ENCODE measurements around the gene MSRB3. TPM values are rescaled to one million over a fixed set of nuclear protein-coding genes. Genes with fewer than 3 reads are reported as not detected.

Gene MSRB3
- total and polyA plus RNA-seq, 7 experiments from 2014 or later: 0.37 to 1.8 TPM; not detected in 5

DNA sequence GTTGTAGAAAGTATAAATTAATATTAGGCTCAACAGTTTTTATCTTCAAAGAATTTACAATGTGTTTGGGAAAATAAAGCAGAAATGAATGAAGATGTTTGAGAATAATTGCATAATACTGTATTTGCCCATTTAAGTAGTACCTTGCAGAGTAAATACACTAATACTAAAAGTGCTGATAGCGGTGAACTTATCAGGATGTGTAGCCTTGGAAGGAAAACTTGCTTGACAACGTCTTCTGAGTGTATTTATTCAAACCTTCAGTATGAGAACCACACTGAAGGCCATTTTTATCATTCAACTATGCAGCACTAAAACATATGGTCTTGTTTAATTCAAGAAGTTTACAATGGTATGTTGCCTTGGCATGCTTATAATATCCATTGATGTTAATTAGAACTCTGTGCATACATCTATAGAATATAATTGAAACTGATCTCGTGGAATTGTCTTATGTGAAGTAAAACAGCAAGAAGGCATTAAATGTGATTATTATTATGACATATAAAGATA lies 41.3 kb downstream of the MSRB3 start:
- intact Hi-C loops (cut with micrococcal nuclease): no loop called here
- no peak for DNase-seq
- Mint-ChIP-seq H3K4me3 (no peak overlapping the region), H3K36me3 (no peaks in the 10 kb centered on the region), H3K27ac (no peak overlapping the region), H3K9me3 (no peaks in the 10 kb centered on the region), H3K4me1 (no peaks in the 10 kb centered on the region), H3K27me3 (peaks cover 11 to 23% (median 15%) of the 10 kb centered on the region in 5 donors)
- H3K27me3 ChIP-seq (ENCODE audit: control insufficient read depth in 2 of 2, insufficient read depth in 2 of 2, low read length in 2 of 2): no peaks in the 10 kb centered on the region
- no peaks in the 10 kb centered on the region for H3K36me3 ChIP-seq (ENCODE audit: control insufficient read depth in 2 of 3, insufficient read depth in 3 of 3, low read length in 3 of 3)
- no peak overlapping the region for H3K4me3 ChIP-seq (ENCODE audit: low read length)
- ChIA-PET CTCF (no interaction called here), POLR2A (no interaction called here)
- no peaks in the 10 kb centered on the region for H3K9me3 ChIP-seq (ENCODE audit: control insufficient read depth in 2 of 3, low read length in 3 of 3)
- ATAC-seq: no peak
- H3K27ac ChIP-seq (ENCODE audit: low read depth, low read length): no peak overlapping the region
- H3K4me1 ChIP-seq (ENCODE audit: control insufficient read depth in 2 of 2, insufficient read depth in 2 of 2, low read length in 2 of 2): no peaks in the 10 kb centered on the region

DNA sequence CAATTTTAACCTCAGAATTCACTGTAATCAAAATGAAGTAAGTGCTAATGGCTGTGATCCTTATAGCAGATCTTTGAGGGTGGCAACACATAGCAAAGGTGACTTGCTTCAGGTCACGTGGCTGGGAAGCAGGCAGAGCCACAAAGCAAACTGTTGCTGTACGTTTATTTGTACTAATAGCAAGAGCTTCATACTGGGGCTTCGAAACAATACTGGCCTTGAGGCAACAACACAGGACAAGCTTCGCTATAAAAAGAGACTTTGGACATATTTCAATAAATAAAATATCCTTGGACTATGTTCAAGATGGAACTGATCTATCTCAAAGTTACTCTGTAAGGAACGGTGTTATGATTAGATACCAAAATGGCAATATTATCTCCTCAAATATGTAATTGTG lies 44.6 kb downstream of the MSRB3 start:
- ATAC-seq: no peak
- Histone ChIP-seq H3K36me3 (ENCODE audit: control insufficient read depth in 2 of 3, insufficient read depth in 3 of 3, low read length in 3 of 3) (no peaks in the 10 kb centered on the region), H3K27ac (ENCODE audit: low read depth, low read length) (no peak overlapping the region), H3K27me3 (ENCODE audit: control insufficient read depth in 2 of 2, insufficient read depth in 2 of 2, low read length in 2 of 2) (no peaks in the 10 kb centered on the region), H3K9me3 (ENCODE audit: control insufficient read depth in 2 of 3, low read length in 3 of 3) (no peaks in the 10 kb centered on the region), H3K4me1 (ENCODE audit: control insufficient read depth in 2 of 2, insufficient read depth in 2 of 2, low read length in 2 of 2) (no peaks in the 10 kb centered on the region), H3K4me3 (ENCODE audit: low read length) (no peak overlapping the region)
- no peaks in the 10 kb centered on the region for H3K36me3 Mint-ChIP-seq
- no peak overlapping the region for H3K4me3 Mint-ChIP-seq
- DNase-seq: no peak
- H3K4me1 Mint-ChIP-seq: no peaks in the 10 kb centered on the region
- CTCF ChIA-PET: no interaction called here
- intact Hi-C loops (cut with micrococcal nuclease): no loop called here
- H3K27ac Mint-ChIP-seq: no peak overlapping the region
- peaks cover 10 to 23% (median 15%) of the 10 kb centered on the region in 5 donors for H3K27me3 Mint-ChIP-seq
- H3K9me3 Mint-ChIP-seq: no peaks in the 10 kb centered on the region
- POLR2A ChIA-PET: no interaction called here

DNA sequence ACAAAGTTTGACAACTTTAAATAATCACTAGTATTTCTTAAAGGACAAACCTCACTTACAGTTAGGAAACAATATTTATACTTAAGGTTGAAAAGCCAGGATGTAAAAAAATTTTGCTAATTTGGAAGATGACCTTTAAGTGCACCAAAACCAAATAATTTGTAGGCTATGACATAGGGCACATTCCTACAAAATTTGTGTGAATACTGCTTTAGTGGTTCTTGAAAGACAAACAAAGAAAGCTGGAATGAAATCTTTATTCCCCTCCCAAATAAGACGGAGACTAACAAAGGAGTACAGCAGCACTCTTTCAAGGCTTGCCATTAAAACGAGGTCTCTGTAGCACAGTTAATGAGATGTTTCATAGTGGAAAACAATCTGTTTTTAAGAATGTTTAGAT lies 45.6 kb downstream of the MSRB3 start:
- H3K36me3 Mint-ChIP-seq: no peaks in the 10 kb centered on the region
- Histone ChIP-seq H3K4me3 (ENCODE audit: low read length) (no peak overlapping the region), H3K27me3 (ENCODE audit: control insufficient read depth in 2 of 2, insufficient read depth in 2 of 2, low read length in 2 of 2) (no peaks in the 10 kb centered on the region), H3K9me3 (ENCODE audit: control insufficient read depth in 2 of 3, low read length in 3 of 3) (no peaks in the 10 kb centered on the region), H3K36me3 (ENCODE audit: control insufficient read depth in 2 of 3, insufficient read depth in 3 of 3, low read length in 3 of 3) (no peaks in the 10 kb centered on the region), H3K27ac (ENCODE audit: low read depth, low read length) (no peak overlapping the region), H3K4me1 (ENCODE audit: control insufficient read depth in 2 of 2, insufficient read depth in 2 of 2, low read length in 2 of 2) (no peaks in the 10 kb centered on the region)
- H3K9me3 Mint-ChIP-seq: no peaks in the 10 kb centered on the region
- H3K27ac Mint-ChIP-seq: no peak overlapping the region
- DNase-seq (no peak), ATAC-seq (no peak)
- CTCF ChIA-PET: no interaction called here
- no peak overlapping the region for H3K4me3 Mint-ChIP-seq
- peaks cover 10 to 21% (median 14%) of the 10 kb centered on the region in 5 donors for H3K27me3 Mint-ChIP-seq
- H3K4me1 Mint-ChIP-seq: no peaks in the 10 kb centered on the region
- intact Hi-C loops (cut with micrococcal nuclease): no loop called here
- POLR2A ChIA-PET: no interaction called here

DNA sequence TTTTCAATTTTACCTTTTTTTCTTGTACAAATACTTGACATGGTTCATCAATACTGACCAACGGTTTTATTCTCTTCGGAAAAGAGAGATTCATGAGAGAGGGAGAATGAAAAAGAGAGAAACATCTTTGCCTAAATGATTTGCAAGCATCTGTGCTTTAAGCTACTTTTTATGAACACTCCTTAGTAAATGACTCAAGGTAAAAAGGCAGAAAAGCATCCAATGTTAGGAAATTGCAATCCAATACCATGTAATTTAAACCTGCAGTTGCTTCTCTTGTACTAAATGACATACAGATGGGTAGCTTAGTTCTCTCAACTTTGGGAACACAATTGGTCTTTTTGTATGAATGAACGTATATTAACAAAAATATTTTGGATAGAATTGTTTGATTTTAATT lies 46.1 kb downstream of the MSRB3 start:
- no peak overlapping the region for H3K4me3 ChIP-seq (ENCODE audit: low read length)
- H3K9me3 ChIP-seq (ENCODE audit: control insufficient read depth in 2 of 3, low read length in 3 of 3): no peaks in the 10 kb centered on the region
- no peaks in the 10 kb centered on the region for H3K4me1 ChIP-seq (ENCODE audit: control insufficient read depth in 2 of 2, insufficient read depth in 2 of 2, low read length in 2 of 2)
- no peak overlapping the region for H3K4me3 Mint-ChIP-seq
- H3K36me3 ChIP-seq (ENCODE audit: control insufficient read depth in 2 of 3, insufficient read depth in 3 of 3, low read length in 3 of 3): no peaks in the 10 kb centered on the region
- ATAC-seq (no peak), DNase-seq (no peak)
- no peak overlapping the region for H3K27ac Mint-ChIP-seq
- no peaks in the 10 kb centered on the region for H3K27me3 ChIP-seq (ENCODE audit: control insufficient read depth in 2 of 2, insufficient read depth in 2 of 2, low read length in 2 of 2)
- no peaks in the 10 kb centered on the region for H3K36me3 Mint-ChIP-seq
- ChIA-PET POLR2A (no interaction called here), CTCF (no interaction called here)
- H3K4me1 Mint-ChIP-seq: no peaks in the 10 kb centered on the region
- H3K27me3 Mint-ChIP-seq: peaks cover 10 to 21% (median 13%) of the 10 kb centered on the region in 5 donors
- no peak overlapping the region for H3K27ac ChIP-seq (ENCODE audit: low read depth, low read length)
- H3K9me3 Mint-ChIP-seq: no peaks in the 10 kb centered on the region
- intact Hi-C loops (cut with micrococcal nuclease): no loop called here

DNA sequence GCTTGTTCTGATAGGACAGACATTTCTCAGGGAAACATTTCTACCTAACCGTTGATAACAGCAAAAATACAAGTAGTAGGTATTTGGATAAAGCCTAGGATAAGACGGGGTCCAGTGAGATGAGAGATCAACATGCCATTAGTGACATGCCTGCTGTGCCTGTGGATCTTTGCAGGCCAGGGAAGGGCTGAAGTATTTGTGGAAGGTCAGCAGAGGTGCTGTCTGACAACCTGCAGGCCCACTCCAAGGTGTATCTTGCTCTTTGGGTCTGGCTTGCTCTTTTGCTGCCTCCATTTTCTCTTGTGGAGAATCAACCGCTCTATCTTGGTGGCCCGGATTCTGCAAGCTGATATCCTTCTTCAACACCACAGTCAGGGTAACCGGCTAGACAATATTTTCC lies 46.7 kb downstream of the MSRB3 start:
- Histone ChIP-seq H3K9me3 (ENCODE audit: control insufficient read depth in 2 of 3, low read length in 3 of 3) (no peaks in the 10 kb centered on the region), H3K36me3 (ENCODE audit: control insufficient read depth in 2 of 3, insufficient read depth in 3 of 3, low read length in 3 of 3) (no peaks in the 10 kb centered on the region), H3K4me3 (ENCODE audit: low read length) (no peak overlapping the region), H3K27ac (ENCODE audit: low read depth, low read length) (no peak overlapping the region), H3K4me1 (ENCODE audit: control insufficient read depth in 2 of 2, insufficient read depth in 2 of 2, low read length in 2 of 2) (no peaks in the 10 kb centered on the region), H3K27me3 (ENCODE audit: control insufficient read depth in 2 of 2, insufficient read depth in 2 of 2, low read length in 2 of 2) (no peaks in the 10 kb centered on the region)
- intact Hi-C loops (cut with micrococcal nuclease): no loop called here
- DNase-seq (no peak), ATAC-seq (no peak)
- H3K27me3 Mint-ChIP-seq: peaks cover 10 to 26% (median 13%) of the 10 kb centered on the region in 5 donors
- H3K27ac Mint-ChIP-seq: no peak overlapping the region
- no peaks in the 10 kb centered on the region for H3K4me1 Mint-ChIP-seq
- no peak overlapping the region for H3K4me3 Mint-ChIP-seq
- POLR2A ChIA-PET: no interaction called here
- H3K36me3 Mint-ChIP-seq: no peaks in the 10 kb centered on the region
- CTCF ChIA-PET: no interaction called here
- no peaks in the 10 kb centered on the region for H3K9me3 Mint-ChIP-seq

DNA sequence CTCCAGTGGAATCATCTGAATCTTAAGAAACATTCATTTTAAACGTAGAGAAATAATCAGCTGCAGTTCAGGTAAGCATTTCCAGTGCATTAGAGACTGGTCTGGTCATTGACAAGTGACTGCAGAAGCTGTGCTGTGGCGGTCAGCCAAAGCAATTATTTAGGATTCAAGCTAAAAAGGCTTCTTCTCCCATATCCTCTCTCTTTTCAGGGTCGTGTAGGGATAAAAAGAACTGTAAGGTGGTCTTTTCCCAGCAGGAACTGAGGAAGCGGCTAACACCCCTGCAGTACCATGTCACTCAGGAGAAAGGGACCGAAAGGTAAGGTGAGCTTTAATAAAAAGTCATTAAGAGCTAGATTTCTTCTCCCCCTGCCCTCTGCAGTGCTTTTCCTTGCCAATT lies 48.1 kb downstream of the MSRB3 start:
- H3K27ac ChIP-seq (ENCODE audit: low read depth, low read length): no peak overlapping the region
- Mint-ChIP-seq H3K36me3 (peaks cover 0 to 3% (median 0%) of the 10 kb centered on the region in 5 donors), H3K27ac (no peak overlapping the region), H3K27me3 (peaks cover 5 to 31% (median 10%) of the 10 kb centered on the region in 5 donors), H3K4me3 (no peak overlapping the region), H3K4me1 (no peaks in the 10 kb centered on the region), H3K9me3 (peaks cover 0 to 2% (median 0%) of the 10 kb centered on the region in 11 donors)
- no peak overlapping the region for H3K4me3 ChIP-seq (ENCODE audit: low read length)
- no peak for ATAC-seq
- CTCF ChIA-PET: no interaction called here
- no peaks in the 10 kb centered on the region for H3K9me3 ChIP-seq (ENCODE audit: control insufficient read depth in 2 of 3, low read length in 3 of 3)
- DNase-seq: no peak
- POLR2A ChIA-PET: no interaction called here
- no peaks in the 10 kb centered on the region for H3K4me1 ChIP-seq (ENCODE audit: control insufficient read depth in 2 of 2, insufficient read depth in 2 of 2, low read length in 2 of 2)
- intact Hi-C loops (cut with micrococcal nuclease): no loop called here
- no peaks in the 10 kb centered on the region for H3K36me3 ChIP-seq (ENCODE audit: control insufficient read depth in 2 of 3, insufficient read depth in 3 of 3, low read length in 3 of 3)
- no peaks in the 10 kb centered on the region for H3K27me3 ChIP-seq (ENCODE audit: control insufficient read depth in 2 of 2, insufficient read depth in 2 of 2, low read length in 2 of 2)

DNA sequence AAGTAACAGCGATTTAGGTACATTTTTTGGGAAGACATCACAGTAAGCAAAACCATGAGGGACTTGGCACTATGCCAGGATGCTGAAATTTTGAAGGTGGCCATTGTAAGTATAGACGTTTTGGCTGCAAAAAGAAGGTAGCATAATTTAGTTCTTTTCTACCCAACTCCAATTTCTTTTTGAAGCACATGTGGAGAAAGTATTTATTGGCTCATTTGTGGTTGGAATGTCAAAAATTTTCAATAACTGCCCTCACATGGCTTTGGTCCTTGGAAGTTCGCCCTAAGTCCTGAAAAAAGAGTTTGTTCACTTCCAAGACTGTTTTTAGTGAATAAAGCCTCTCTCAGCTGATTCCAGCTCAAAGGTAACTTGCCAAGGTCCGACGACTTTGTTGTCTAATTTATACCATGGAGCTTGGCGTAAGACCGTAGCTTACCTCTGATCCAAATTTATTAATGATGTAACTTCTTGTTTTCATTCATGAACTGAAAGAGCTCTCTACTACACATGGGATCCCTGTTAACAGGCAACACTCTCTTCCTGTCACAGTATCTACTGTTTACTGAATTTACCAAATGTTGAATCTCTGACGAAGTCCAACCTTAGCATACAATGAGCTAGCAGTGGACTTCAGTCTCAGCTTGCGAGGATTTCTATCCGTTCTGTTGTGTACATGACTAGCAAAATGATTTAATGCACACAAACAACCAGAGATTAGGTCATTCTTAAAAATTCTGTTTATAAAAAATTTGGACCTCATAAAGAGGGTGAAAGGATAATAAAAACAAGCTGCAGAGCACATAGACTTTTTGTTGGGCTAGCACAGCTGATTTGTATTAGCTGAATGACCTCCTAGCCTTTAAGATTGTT lies 49.0 kb downstream of the MSRB3 start:
- no peak for DNase-seq
- Mint-ChIP-seq H3K4me3 (no peak overlapping the region), H3K9me3 (peaks cover 0 to 3% (median 0%) of the 10 kb centered on the region in 11 donors), H3K4me1 (no peaks in the 10 kb centered on the region), H3K36me3 (peaks cover 0 to 3% (median 0%) of the 10 kb centered on the region in 5 donors), H3K27me3 (peaks cover 0 to 32% (median 11%) of the 10 kb centered on the region in 5 donors), H3K27ac (no peak overlapping the region)
- no peak for ATAC-seq
- POLR2A ChIA-PET: no interaction called here
- no peaks in the 10 kb centered on the region for H3K4me1 ChIP-seq (ENCODE audit: control insufficient read depth in 2 of 2, insufficient read depth in 2 of 2, low read length in 2 of 2)
- no peaks in the 10 kb centered on the region for H3K9me3 ChIP-seq (ENCODE audit: control insufficient read depth in 2 of 3, low read length in 3 of 3)
- no peak overlapping the region for H3K27ac ChIP-seq (ENCODE audit: low read depth, low read length)
- H3K4me3 ChIP-seq (ENCODE audit: low read length): no peak overlapping the region
- H3K27me3 ChIP-seq (ENCODE audit: control insufficient read depth in 2 of 2, insufficient read depth in 2 of 2, low read length in 2 of 2): no peaks in the 10 kb centered on the region
- CTCF ChIA-PET: no interaction called here
- intact Hi-C loops (cut with micrococcal nuclease): no loop called here
- no peaks in the 10 kb centered on the region for H3K36me3 ChIP-seq (ENCODE audit: control insufficient read depth in 2 of 3, insufficient read depth in 3 of 3, low read length in 3 of 3)
